ENCODE data around the gene EXOSC7.
"Not testable (repeated sequence)": the region's sequence is repeated elsewhere in the genome, so short reads cannot be mapped to it uniquely, and the experiment has no call there.

EXOSC7 gene

GRCh38 chr3:44932271-44932670 is 43.8 kb upstream of the EXOSC7 start:
- in situ Hi-C loops (cut with MboI; ENCODE audit: low sequenced_read_pairs, unreplicated experiment) = no loop called here
- TF ChIP-seq CTCF (IDR thresholded peaks at IDR 0.05; ENCODE audit: borderline replicate concordance, control extremely low read depth, extremely low read depth, insufficient read depth, missing control alignments) = no peak
- DNase-seq (ENCODE audit: low spot score) = no peak

- in situ Hi-C loops (cut with MboI; ENCODE audit: low sequenced_read_pairs, unreplicated experiment) = no loop called here
- DNase-seq (ENCODE audit: low spot score) = no peak
- TF ChIP-seq CTCF (IDR thresholded peaks at IDR 0.05; ENCODE audit: borderline replicate concordance, control extremely low read depth, extremely low read depth, insufficient read depth, missing control alignments) = no peak
Measured at GRCh38 chr3:44932986-44933944, 42.8 kb upstream of the EXOSC7 start.

GRCh38 chr3:44939581-44940036 is 36.4 kb upstream of the EXOSC7 start:
- no peak for TF ChIP-seq CTCF (IDR thresholded peaks at IDR 0.05; ENCODE audit: borderline replicate concordance, control extremely low read depth, extremely low read depth, insufficient read depth, missing control alignments)
- no peak for DNase-seq (ENCODE audit: low spot score)
- in situ Hi-C loops (cut with MboI; ENCODE audit: low sequenced_read_pairs, unreplicated experiment) = no loop called here

- in situ Hi-C loops (cut with MboI; ENCODE audit: low sequenced_read_pairs, unreplicated experiment) = no loop called here
- no peak for TF ChIP-seq CTCF (IDR thresholded peaks at IDR 0.05; ENCODE audit: borderline replicate concordance, control extremely low read depth, extremely low read depth, insufficient read depth, missing control alignments)
- no peak for DNase-seq (ENCODE audit: low spot score)
Measured at GRCh38 chr3:44942202-44942921, 33.7 kb upstream of the EXOSC7 start.

GRCh38 chr3:44948239-44948638 is 27.8 kb upstream of the EXOSC7 start:
- no peak for DNase-seq (ENCODE audit: low spot score)
- in situ Hi-C loops (cut with MboI; ENCODE audit: low sequenced_read_pairs, unreplicated experiment) = no loop called here
- no peak for TF ChIP-seq CTCF (IDR thresholded peaks at IDR 0.05; ENCODE audit: borderline replicate concordance, control extremely low read depth, extremely low read depth, insufficient read depth, missing control alignments)

- in situ Hi-C loops (cut with MboI; ENCODE audit: low sequenced_read_pairs, unreplicated experiment); DNase-seq (ENCODE audit: low spot score): not testable (repeated sequence)
Measured at GRCh38 chr3:44949770-44950169, 26.3 kb upstream of the EXOSC7 start.

GRCh38 chr3:44950275-44950734 is 25.7 kb upstream of the EXOSC7 start:
- DNase-seq (ENCODE audit: low spot score) = no peak
- in situ Hi-C loops (cut with MboI; ENCODE audit: low sequenced_read_pairs, unreplicated experiment) = no loop called here

More at GRCh38 chr3:44950275-44950734, 25.7 kb upstream of the EXOSC7 start:
- no peak for TF ChIP-seq CTCF (IDR thresholded peaks at IDR 0.05; ENCODE audit: borderline replicate concordance, control extremely low read depth, extremely low read depth, insufficient read depth, missing control alignments)
